Activated CD4-positive, alpha-beta T cell treated with anti-CD3 and anti-CD28 coated beads, Interleukin-10, Interleukin-2, amounts not matched to agents 100 ng/mL and 50 ng/mL, durations not matched to agents 16 hours and 8 hours (primary cell): ENCODE measurements around the gene HOXA13.

ENCODE experiments used
- DNase-seq: peaks from one replicate; pipeline ENCODE4 v3.0.0-alpha.2; 2020

The HOXA13 gene

GRCh38 chr7:27191833-27192545 is 7.9 kb downstream of the HOXA13 start:
- DNase-seq = no peak

GRCh38 chr7:27191161-27191731 is 8.6 kb downstream of the HOXA13 start:
- no peak for DNase-seq

- no peak for DNase-seq
Observed at GRCh38 chr7:27189997-27190748, 9.7 kb downstream of the HOXA13 start.

- DNase-seq = no peak
Observed at GRCh38 chr7:27189295-27189996, 10.4 kb downstream of the HOXA13 start.

GRCh38 chr7:27188386-27189294 is 11.3 kb downstream of the HOXA13 start:
- DNase-seq = no peak

GRCh38 chr7:27187475-27188385 is 12.2 kb downstream of the HOXA13 start:
- no peak for DNase-seq

GRCh38 chr7:27186668-27187474 is 13.0 kb downstream of the HOXA13 start:
- DNase-seq = no peak

- no peak for DNase-seq
Observed at GRCh38 chr7:27185854-27186667, 13.8 kb downstream of the HOXA13 start.

GRCh38 chr7:27185013-27185853 is 14.7 kb downstream of the HOXA13 start, which contains the start of gene HOXA11:
HOXA11 (minus strand) TSS chr7:27185232; CDS start chr7:27185144, 88 bp downstream.
- no peak for DNase-seq

- peak; percentile 22 for DNase-seq
Observed at GRCh38 chr7:27184337-27185012, 15.4 kb downstream of the HOXA13 start.

- DNase-seq = no peak
Observed at GRCh38 chr7:27183682-27184336, 16.1 kb downstream of the HOXA13 start.

GRCh38 chr7:27182861-27183681 is 16.8 kb downstream of the HOXA13 start:
- no peak for DNase-seq

GRCh38 chr7:27182285-27182841 is 17.5 kb downstream of the HOXA13 start:
- no peak for DNase-seq

GRCh38 chr7:27181795-27182275 is 18.1 kb downstream of the HOXA13 start:
- DNase-seq = no peak
